HepG2 (cell line): Measurements from ENCODE around the gene MRRF. TPM values are rescaled to one million over a fixed set of nuclear protein-coding genes. Genes with fewer than 3 reads are reported as not detected.
A peak's percentile ranks its signal among the peaks of the same experiment; 100 is the strongest.

Source experiments
- ASH2L ChIP-seq: fragments of 300-600, 200-600 bp; sonication (generic); IDR thresholded peaks from 2 replicates; pipeline ENCODE4 v1.7.0; 2017; ENCODE audit warnings: low read depth, mild to moderate bottlenecking, moderate library complexity, mixed read lengths, low read length; ENCODE audit not compliant: insufficient read length
- FOXO1 ChIP-seq: sonication (generic); formaldehyde crosslinking; IDR thresholded peaks from 2 replicates; pipeline ENCODE4 v1.4.0; 2020; ENCODE audit warnings: missing genetic modification reagents
- KLF13 ChIP-seq: sonication (generic); formaldehyde crosslinking; IDR thresholded peaks from 2 replicates; pipeline ENCODE4 v1.4.0; 2020; ENCODE audit warnings: mild to moderate bottlenecking, missing genetic modification reagents
- KMT2A ChIP-seq: sonication (generic); formaldehyde crosslinking; IDR thresholded peaks from 2 replicates; pipeline ENCODE4 v1.4.0; 2020; ENCODE audit warnings: missing genetic modification reagents
- LCORL ChIP-seq, 2 experiments: fragments of 450-650 bp in 1 of 2; sonication (generic) in 1 of 2; formaldehyde crosslinking in 1 of 2; IDR thresholded peaks; 2 replicates each; pipeline versions ENCODE4 v1.5.0 to v1.6.1; 2017 to 2020; ENCODE audit warnings: antibody characterized with exemption in 1 of 2, missing genetic modification reagents in 1 of 2
- MED1 ChIP-seq: sonication (generic); formaldehyde crosslinking; IDR thresholded peaks from 2 replicates; pipeline ENCODE4 v1.4.0; 2020; ENCODE audit warnings: missing genetic modification reagents
- MTERF4 ChIP-seq: sonication (generic); formaldehyde crosslinking; IDR thresholded peaks from 2 replicates; pipeline ENCODE4 v1.8.0; 2023; ENCODE audit warnings: mild to moderate bottlenecking, missing genetic modification reagents
- MTF1 ChIP-seq: sonication (generic); formaldehyde crosslinking; IDR thresholded peaks from 2 replicates; pipeline ENCODE4 v1.5.0; 2020; ENCODE audit warnings: missing genetic modification reagents
- RFXANK ChIP-seq: IDR thresholded peaks from 2 replicates; pipeline ENCODE4 v1.6.1; 2016
- SALL1 ChIP-seq: sonication (generic); formaldehyde crosslinking; IDR thresholded peaks from 2 replicates; pipeline ENCODE4 v1.8.0; 2022; ENCODE audit warnings: mild to moderate bottlenecking, missing genetic modification reagents
- TGIF2 ChIP-seq: IDR thresholded peaks from 2 replicates; pipeline ENCODE4 v1.6.1; 2016; ENCODE audit warnings: control low read depth, missing compliant biosample characterization
- THAP11 ChIP-seq: IDR thresholded peaks from 2 replicates; pipeline ENCODE4 v1.6.1; 2016; ENCODE audit warnings: missing biosample characterization, missing genetic modification reagents
- THAP9 ChIP-seq: sonication (generic); formaldehyde crosslinking; IDR thresholded peaks from 2 replicates; pipeline ENCODE4; 2020; ENCODE audit warnings: missing genetic modification reagents, mild to moderate bottlenecking, borderline replicate concordance
- ZBTB42 ChIP-seq: sonication (generic); formaldehyde crosslinking; IDR thresholded peaks from 2 replicates; pipeline ENCODE4 v1.5.0; 2020; ENCODE audit warnings: mild to moderate bottlenecking, missing genetic modification reagents
- ZFP82 ChIP-seq: sonication (generic); formaldehyde crosslinking; IDR thresholded peaks from 2 replicates; pipeline ENCODE4 v1.5.1; 2020; ENCODE audit warnings: mild to moderate bottlenecking, missing genetic modification reagents, borderline replicate concordance
- ZMYM3 ChIP-seq: sonication (generic); formaldehyde crosslinking; IDR thresholded peaks from 2 replicates; pipeline ENCODE4 v1.5.1; 2020; ENCODE audit warnings: mild to moderate bottlenecking, missing genetic modification reagents
- ZNF317 ChIP-seq: sonication (generic); formaldehyde crosslinking; IDR thresholded peaks from 2 replicates; pipeline ENCODE4 v1.5.0; 2020; ENCODE audit warnings: mild to moderate bottlenecking, missing genetic modification reagents
- ZNF367 ChIP-seq: sonication (generic); formaldehyde crosslinking; IDR thresholded peaks from 2 replicates; pipeline ENCODE4 v1.4.0; 2020; ENCODE audit warnings: missing genetic modification reagents, borderline replicate concordance
- ZNF563 ChIP-seq: sonication (generic); formaldehyde crosslinking; IDR thresholded peaks from 2 replicates; pipeline ENCODE4 v1.8.0; 2022; ENCODE audit warnings: mild to moderate bottlenecking, moderate library complexity, missing genetic modification reagents
- ZNF614 ChIP-seq: IDR thresholded peaks from 2 replicates; pipeline ENCODE4 v1.6.1; 2018; ENCODE audit warnings: missing biosample characterization, missing genetic modification reagents, inconsistent platforms, borderline replicate concordance
- ZNF652 ChIP-seq: IDR thresholded peaks from 2 replicates; pipeline ENCODE4 v1.6.1; 2016; ENCODE audit warnings: low read depth, borderline replicate concordance
- ZNF660 ChIP-seq: sonication (generic); formaldehyde crosslinking; IDR thresholded peaks from 2 replicates; pipeline ENCODE4 v1.5.1; 2020; ENCODE audit warnings: mild to moderate bottlenecking, low read depth, missing genetic modification reagents, borderline replicate concordance
- polyA plus RNA-seq, 8 experiments: library from polyadenylated mRNA; depleted of rRNA in 3 of 8; stranded (reverse) in 7 of 8; unstranded in 1 of 8; fragments of >200 nt; fragmentation: Illumina TruSeq in 4 of 8; extraction: Trizol in 4 of 8; gene quantifications; 2 replicates each; pipeline versions ENCODE4 v1.2.1 to v1.2.3, GENCODE V29; 2011 to 2016; ENCODE audit warnings: low read depth in 4 of 8, missing spikeins in 1 of 8, mixed read lengths in 1 of 8; ENCODE audit not compliant: insufficient read depth in 1 of 8
- total RNA-seq, 5 experiments: library from RNA; depleted of rRNA; stranded (reverse); fragments of >200 nt; fragmentation: Illumina TruSeq; extraction: Trizol; gene quantifications; 2 replicates each; pipeline ENCODE4 v1.2.3, GENCODE V29; 2016; ENCODE audit warnings: low read depth in 1 of 5
- TF ChIP-seq, protein P1 (sequence below): sonication (generic); formaldehyde crosslinking; IDR thresholded peaks from 2 replicates; pipeline ENCODE4 v1.5.0; 2020; ENCODE audit warnings: missing genetic modification reagents
- TF ChIP-seq, protein P2 (sequence below): sonication (generic); formaldehyde crosslinking; IDR thresholded peaks from 2 replicates; pipeline ENCODE4 v1.5.0; 2020; ENCODE audit warnings: missing genetic modification reagents

The MRRF gene
- total and polyA plus RNA-seq, 2 of the 13 experiments (the other 11 are each of a cell fraction or from before 2014, with no cell fraction given) = 37.3 to 44.3 TPM

DNA sequence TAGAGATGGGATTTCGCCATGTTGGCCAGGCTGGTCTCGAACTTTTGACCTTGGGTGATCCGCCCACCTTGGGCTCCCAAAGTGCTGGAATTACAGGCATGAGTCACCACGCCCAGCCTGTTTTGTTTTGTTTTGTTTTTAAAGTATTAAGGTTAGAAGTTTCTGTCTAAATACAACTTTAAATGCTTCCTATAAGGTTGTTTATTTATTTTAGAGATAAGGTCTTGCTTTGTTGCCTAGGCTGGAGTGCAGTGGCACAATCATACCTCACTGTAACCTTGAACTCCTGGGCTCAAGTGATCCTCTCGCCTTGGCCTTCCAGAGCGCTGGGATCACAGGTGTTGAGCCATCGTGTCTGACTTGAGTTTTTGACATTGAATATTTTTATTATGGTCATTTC, 11.4 kb downstream of the MRRF start (continued):
- TF ChIP-seq, protein P1, sequence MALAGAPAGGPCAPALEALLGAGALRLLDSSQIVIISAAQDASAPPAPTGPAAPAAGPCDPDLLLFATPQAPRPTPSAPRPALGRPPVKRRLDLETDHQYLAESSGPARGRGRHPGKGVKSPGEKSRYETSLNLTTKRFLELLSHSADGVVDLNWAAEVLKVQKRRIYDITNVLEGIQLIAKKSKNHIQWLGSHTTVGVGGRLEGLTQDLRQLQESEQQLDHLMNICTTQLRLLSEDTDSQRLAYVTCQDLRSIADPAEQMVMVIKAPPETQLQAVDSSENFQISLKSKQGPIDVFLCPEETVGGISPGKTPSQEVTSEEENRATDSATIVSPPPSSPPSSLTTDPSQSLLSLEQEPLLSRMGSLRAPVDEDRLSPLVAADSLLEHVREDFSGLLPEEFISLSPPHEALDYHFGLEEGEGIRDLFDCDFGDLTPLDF = no peak
- no peak for TF ChIP-seq LCORL (IDR thresholded peaks at IDR 0.05)
- no peak for TF ChIP-seq LCORL (CRISPR knock-in tag; IDR thresholded peaks at IDR 0.05)
- TF ChIP-seq RFXANK (CRISPR knock-in tag) = no peak
- no peak for TF ChIP-seq ZNF367 (CRISPR knock-in tag)
- TF ChIP-seq, protein P2, sequence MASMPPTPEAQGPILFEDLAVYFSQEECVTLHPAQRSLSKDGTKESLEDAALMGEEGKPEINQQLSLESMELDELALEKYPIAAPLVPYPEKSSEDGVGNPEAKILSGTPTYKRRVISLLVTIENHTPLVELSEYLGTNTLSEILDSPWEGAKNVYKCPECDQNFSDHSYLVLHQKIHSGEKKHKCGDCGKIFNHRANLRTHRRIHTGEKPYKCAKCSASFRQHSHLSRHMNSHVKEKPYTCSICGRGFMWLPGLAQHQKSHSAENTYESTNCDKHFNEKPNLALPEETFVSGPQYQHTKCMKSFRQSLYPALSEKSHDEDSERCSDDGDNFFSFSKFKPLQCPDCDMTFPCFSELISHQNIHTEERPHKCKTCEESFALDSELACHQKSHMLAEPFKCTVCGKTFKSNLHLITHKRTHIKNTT (CRISPR knock-in tag) = no peak
- no peak for TF ChIP-seq ZNF614 (CRISPR knock-in tag)
- TF ChIP-seq MED1 (CRISPR knock-in tag) = no peak
- TF ChIP-seq ZNF317 (CRISPR knock-in tag) = no peak
- no peak for TF ChIP-seq THAP11 (CRISPR knock-in tag)
- no peak for TF ChIP-seq KMT2A
- TF ChIP-seq SALL1 (CRISPR knock-in tag) = peak; percentile 62
- TF ChIP-seq MTF1 (CRISPR knock-in tag) = no peak
- no peak for TF ChIP-seq ZNF652
- no peak for TF ChIP-seq MTERF4 (CRISPR knock-in tag)
- no peak for TF ChIP-seq ZMYM3 (CRISPR knock-in tag)
- no peak for TF ChIP-seq ZNF660 (CRISPR knock-in tag)
- no peak for TF ChIP-seq TGIF2 (CRISPR knock-in tag)
- TF ChIP-seq ZFP82 = no peak
- TF ChIP-seq THAP9 (CRISPR knock-in tag) = no peak
- TF ChIP-seq KLF13 (CRISPR knock-in tag) = no peak
- no peak for TF ChIP-seq FOXO1 (CRISPR knock-in tag)
- no peak for TF ChIP-seq ZNF563
- TF ChIP-seq ASH2L = no peak
- TF ChIP-seq ZBTB42 (CRISPR knock-in tag) = no peak
